Measurements from ENCODE around the gene NISCH.

NISCH gene

GRCh38 chr3:52517796-52518722 is 62.7 kb downstream of the NISCH start:
- Histone ChIP-seq H3K4me3 (ENCODE audit: severe bottlenecking) (no peak overlapping the region), H3K27ac (ENCODE audit: poor library complexity, severe bottlenecking) (no peak overlapping the region), H3K4me1 (ENCODE audit: insufficient read depth, poor library complexity, severe bottlenecking) (no peaks in the 10 kb centered on the region), H3K27me3 (ENCODE audit: insufficient read depth, poor library complexity, severe bottlenecking) (no peaks in the 10 kb centered on the region), H3K9me3 (ENCODE audit: severe bottlenecking) (no peaks in the 10 kb centered on the region), H3K36me3 (ENCODE audit: low read depth) (no peaks in the 10 kb centered on the region)
- no peak for TF ChIP-seq CTCF (IDR thresholded peaks at IDR 0.05; ENCODE audit: poor library complexity, severe bottlenecking)
- ATAC-seq (ENCODE audit: low read depth) (no peak), DNase-seq (ENCODE audit: low spot score) (no peak)

- Histone ChIP-seq H3K4me1 (ENCODE audit: insufficient read depth, poor library complexity, severe bottlenecking) (no peaks in the 10 kb centered on the region), H3K27ac (ENCODE audit: poor library complexity, severe bottlenecking) (no peak overlapping the region), H3K9me3 (ENCODE audit: severe bottlenecking) (no peaks in the 10 kb centered on the region), H3K4me3 (ENCODE audit: severe bottlenecking) (no peak overlapping the region), H3K27me3 (ENCODE audit: insufficient read depth, poor library complexity, severe bottlenecking) (no peaks in the 10 kb centered on the region), H3K36me3 (ENCODE audit: low read depth) (peaks cover 8% of the 10 kb centered on the region)
- DNase-seq (ENCODE audit: low spot score) (no peak), ATAC-seq (ENCODE audit: low read depth) (peak; percentile 56)
- TF ChIP-seq CTCF (IDR thresholded peaks at IDR 0.05; ENCODE audit: poor library complexity, severe bottlenecking) = no peak
These were observed 63.5 kb downstream of the NISCH start for GRCh38 chr3:52518723-52519444.

- H3K4me3 ChIP-seq (ENCODE audit: severe bottlenecking) = no peak overlapping the region
- H3K9me3 ChIP-seq (ENCODE audit: severe bottlenecking) = no peaks in the 10 kb centered on the region
- ATAC-seq (ENCODE audit: low read depth) = no peak
- no peak for TF ChIP-seq CTCF (IDR thresholded peaks at IDR 0.05; ENCODE audit: poor library complexity, severe bottlenecking)
- H3K4me1 ChIP-seq (ENCODE audit: insufficient read depth, poor library complexity, severe bottlenecking) = no peaks in the 10 kb centered on the region
- no peaks in the 10 kb centered on the region for H3K27me3 ChIP-seq (ENCODE audit: insufficient read depth, poor library complexity, severe bottlenecking)
- peaks cover 15% of the 10 kb centered on the region for H3K36me3 ChIP-seq (ENCODE audit: low read depth)
- no peak overlapping the region for H3K27ac ChIP-seq (ENCODE audit: poor library complexity, severe bottlenecking)
- no peak for DNase-seq (ENCODE audit: low spot score)
These were observed 64.2 kb downstream of the NISCH start for GRCh38 chr3:52519445-52520140.

- Histone ChIP-seq H3K4me1 (ENCODE audit: insufficient read depth, poor library complexity, severe bottlenecking) (no peaks in the 10 kb centered on the region), H3K27ac (ENCODE audit: poor library complexity, severe bottlenecking) (no peak overlapping the region), H3K27me3 (ENCODE audit: insufficient read depth, poor library complexity, severe bottlenecking) (no peaks in the 10 kb centered on the region), H3K9me3 (ENCODE audit: severe bottlenecking) (no peaks in the 10 kb centered on the region), H3K36me3 (ENCODE audit: low read depth) (peaks cover 16% of the 10 kb centered on the region), H3K4me3 (ENCODE audit: severe bottlenecking) (no peak overlapping the region)
- ATAC-seq (ENCODE audit: low read depth) (no peak), DNase-seq (ENCODE audit: low spot score) (no peak)
- TF ChIP-seq CTCF (IDR thresholded peaks at IDR 0.05; ENCODE audit: poor library complexity, severe bottlenecking) = no peak
These were observed 64.8 kb downstream of the NISCH start for GRCh38 chr3:52520141-52520667.

All from RWPE2 (cell line).